ENCODE data around the gene ZNF512. TPM values are rescaled to one million over a fixed set of nuclear protein-coding genes. Genes with fewer than 3 reads are reported as not detected.

ZNF512 gene
- total RNA-seq, 2 donors from 2014 or later, result 31.4 to 55.6 TPM

GRCh38 chr2:27571681-27572080 is 11.2 kb upstream of the ZNF512 start:
- Histone ChIP-seq H3K27me3 (replicated peaks; ENCODE audit: insufficient read depth) (no peaks in the 10 kb centered on the region), H3K9me3 (no peaks in the 10 kb centered on the region), H3K4me1 (replicated peaks) (no peaks in the 10 kb centered on the region), H3K4me3 (no peak overlapping the region), H3K27ac (no peak overlapping the region), H3K36me3 (no peaks in the 10 kb centered on the region)
- DNase-seq (ENCODE audit: low spot score), result no peak
- TF ChIP-seq, protein P1, sequence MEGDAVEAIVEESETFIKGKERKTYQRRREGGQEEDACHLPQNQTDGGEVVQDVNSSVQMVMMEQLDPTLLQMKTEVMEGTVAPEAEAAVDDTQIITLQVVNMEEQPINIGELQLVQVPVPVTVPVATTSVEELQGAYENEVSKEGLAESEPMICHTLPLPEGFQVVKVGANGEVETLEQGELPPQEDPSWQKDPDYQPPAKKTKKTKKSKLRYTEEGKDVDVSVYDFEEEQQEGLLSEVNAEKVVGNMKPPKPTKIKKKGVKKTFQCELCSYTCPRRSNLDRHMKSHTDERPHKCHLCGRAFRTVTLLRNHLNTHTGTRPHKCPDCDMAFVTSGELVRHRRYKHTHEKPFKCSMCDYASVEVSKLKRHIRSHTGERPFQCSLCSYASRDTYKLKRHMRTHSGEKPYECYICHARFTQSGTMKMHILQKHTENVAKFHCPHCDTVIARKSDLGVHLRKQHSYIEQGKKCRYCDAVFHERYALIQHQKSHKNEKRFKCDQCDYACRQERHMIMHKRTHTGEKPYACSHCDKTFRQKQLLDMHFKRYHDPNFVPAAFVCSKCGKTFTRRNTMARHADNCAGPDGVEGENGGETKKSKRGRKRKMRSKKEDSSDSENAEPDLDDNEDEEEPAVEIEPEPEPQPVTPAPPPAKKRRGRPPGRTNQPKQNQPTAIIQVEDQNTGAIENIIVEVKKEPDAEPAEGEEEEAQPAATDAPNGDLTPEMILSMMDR (IDR thresholded peaks at IDR 0.05), result no peak
- TF ChIP-seq POLR2A (IDR thresholded peaks at IDR 0.05), result no peak
- TF ChIP-seq POLR2AphosphoS5 (IDR thresholded peaks at IDR 0.05), result no peak
- WGBS, result 88% methylated on average over 1 of the region's 1 CpG
- intact Hi-C loops (cut with DNase I), result no loop called here

DNA sequence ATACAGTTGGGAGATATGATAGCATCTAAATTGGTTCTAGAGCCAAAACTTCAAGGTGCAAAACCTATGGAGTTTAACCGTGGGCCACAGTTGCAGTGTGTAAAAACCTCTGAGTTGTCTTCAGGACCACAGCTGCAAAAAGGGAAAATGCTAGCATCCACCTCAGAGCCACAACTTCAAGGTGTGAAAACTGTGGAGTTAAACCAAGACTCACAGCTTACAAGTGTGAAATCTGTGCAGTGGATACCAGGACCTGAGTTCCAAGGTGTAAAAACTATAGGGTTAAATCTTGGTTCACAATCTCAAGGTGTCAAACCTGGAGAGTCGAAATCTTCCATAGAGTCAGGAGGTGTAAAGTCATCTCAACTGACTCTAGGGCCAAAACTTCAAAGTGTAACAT is 10.4 kb upstream of the ZNF512 start:
- WGBS, result 83% methylated on average over 2 of the region's 2 CpGs
- H3K9me3 ChIP-seq, result no peaks in the 10 kb centered on the region

GRCh38 chr2:27572998-27573429 is 9.8 kb upstream of the ZNF512 start:
- Histone ChIP-seq H3K4me3 (no peak overlapping the region), H3K27me3 (replicated peaks; ENCODE audit: insufficient read depth) (no peaks in the 10 kb centered on the region), H3K27ac (no peak overlapping the region), H3K4me1 (replicated peaks) (no peaks in the 10 kb centered on the region), H3K9me3 (no peaks in the 10 kb centered on the region), H3K36me3 (no peaks in the 10 kb centered on the region)
- WGBS, result 82% methylated on average over 6 of the region's 6 CpGs
- intact Hi-C loops (cut with DNase I), result no loop called here
- TF ChIP-seq, protein P1 (IDR thresholded peaks at IDR 0.05), result no peak
- no peak for TF ChIP-seq POLR2AphosphoS5 (IDR thresholded peaks at IDR 0.05)
- TF ChIP-seq POLR2A (IDR thresholded peaks at IDR 0.05), result no peak
- DNase-seq (ENCODE audit: low spot score), result no peak

More for the DNA sequence above, 10.4 kb upstream of the ZNF512 start:
- TF ChIP-seq, protein P1 (IDR thresholded peaks at IDR 0.05), result no peak
- Histone ChIP-seq H3K36me3 (no peaks in the 10 kb centered on the region), H3K27ac (no peak overlapping the region), H3K4me3 (no peak overlapping the region), H3K27me3 (replicated peaks; ENCODE audit: insufficient read depth) (no peaks in the 10 kb centered on the region), H3K4me1 (replicated peaks) (no peaks in the 10 kb centered on the region)
- intact Hi-C loops (cut with DNase I), result no loop called here
- no peak for DNase-seq (ENCODE audit: low spot score)

DNA sequence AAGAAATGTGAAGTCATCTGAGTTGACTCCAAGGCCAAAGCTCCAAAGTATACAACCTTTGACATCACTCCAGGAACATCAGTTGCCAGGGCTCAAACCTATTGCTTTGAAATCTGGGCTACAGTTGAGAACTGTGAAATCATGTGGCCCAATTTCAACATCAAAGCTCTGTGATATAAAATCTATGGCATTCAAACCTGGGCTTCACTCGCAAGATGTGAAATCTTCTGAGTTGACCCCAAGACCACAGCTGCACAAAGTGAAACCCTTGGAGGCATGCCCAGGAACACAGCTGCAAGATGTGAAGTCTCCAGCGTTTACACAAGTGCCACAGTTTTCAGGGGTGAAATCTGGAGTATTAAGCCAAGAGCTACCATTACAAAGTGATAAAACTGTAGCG is 9.4 kb upstream of the ZNF512 start:
- H3K9me3 ChIP-seq, result no peaks in the 10 kb centered on the region
- intact Hi-C loops (cut with DNase I), result no loop called here

More for the DNA sequence above, 9.4 kb upstream of the ZNF512 start:
- WGBS, result 97% methylated on average over 3 of the region's 3 CpGs
- H3K27me3 ChIP-seq (replicated peaks; ENCODE audit: insufficient read depth), result no peaks in the 10 kb centered on the region
- no peaks in the 10 kb centered on the region for H3K4me1 ChIP-seq (replicated peaks)
- no peak overlapping the region for H3K27ac ChIP-seq
- H3K4me3 ChIP-seq, result no peak overlapping the region
- DNase-seq (ENCODE audit: low spot score), result no peak
- TF ChIP-seq POLR2A (IDR thresholded peaks at IDR 0.05) (no peak), POLR2AphosphoS5 (IDR thresholded peaks at IDR 0.05) (no peak)
- TF ChIP-seq, protein P1 (IDR thresholded peaks at IDR 0.05), result no peak
- H3K36me3 ChIP-seq, result no peaks in the 10 kb centered on the region
